HUES64 (cell line): Measurements from ENCODE around the gene CDH6.

Experiments used
- H3K27ac ChIP-seq: 2 replicates; pipeline ENCODE4 v1.7.0; 2013; ENCODE audit warnings: low read depth, low read length, inconsistent platforms
- H3K27me3 ChIP-seq: 2 replicates; pipeline ENCODE4 v1.6.1; 2013; ENCODE audit warnings: mild to moderate bottlenecking, low read length; ENCODE audit not compliant: insufficient read depth
- H3K36me3 ChIP-seq: 2 replicates; pipeline ENCODE4 v1.6.1; 2013; ENCODE audit warnings: mild to moderate bottlenecking, low read length; ENCODE audit not compliant: insufficient read depth
- H3K4me1 ChIP-seq: 2 replicates; pipeline ENCODE4 v1.6.1; 2013; ENCODE audit warnings: mild to moderate bottlenecking, low read length, moderate library complexity; ENCODE audit not compliant: insufficient read depth
- H3K4me3 ChIP-seq: 2 replicates; pipeline ENCODE4 v1.5.1; 2013; ENCODE audit warnings: mild to moderate bottlenecking, low read length, moderate library complexity
- H3K9ac ChIP-seq: 2 replicates; pipeline ENCODE4 v1.6.1; 2013; ENCODE audit warnings: mild to moderate bottlenecking, low read depth, low read length
- H3K9me3 ChIP-seq: 2 replicates; pipeline ENCODE4 v1.6.1; 2013; ENCODE audit warnings: low read depth, low read length; ENCODE audit not compliant: insufficient read depth
- WGBS: fragments of 150-250, 120-280 bp; methylation state at CpG from one replicate; pipeline ENCODE4 v1.1.7; 2013; ENCODE audit warnings: missing lambda C conversion rate; 5-methylcytosine and 5-hydroxymethylcytosine counted together

CDH6 gene

DNA sequence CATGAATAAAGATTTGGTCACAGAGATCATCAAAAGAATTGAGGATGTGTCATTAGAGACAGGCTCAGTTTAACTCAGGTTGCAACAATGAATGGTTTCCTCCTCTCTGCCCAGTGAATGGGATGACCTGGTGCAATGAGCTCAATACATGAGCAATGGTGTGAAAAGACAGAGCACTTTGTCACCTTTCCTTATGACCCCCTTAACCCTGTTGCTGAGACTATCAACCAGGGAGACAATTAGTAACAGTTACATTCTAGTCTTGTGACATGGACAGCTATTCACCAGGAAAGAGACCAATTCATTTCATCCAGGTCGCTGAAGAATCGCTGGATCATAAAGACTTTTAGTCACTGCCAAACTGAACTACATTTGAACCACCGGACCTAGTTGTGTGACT, 19.9 kb upstream of the CDH6 start:
- no peak overlapping the region for H3K9ac ChIP-seq
- no peak overlapping the region for H3K27ac ChIP-seq
- H3K4me3 ChIP-seq = no peak overlapping the region
- no peaks in the 10 kb centered on the region for H3K27me3 ChIP-seq
- H3K9me3 ChIP-seq = no peaks in the 10 kb centered on the region
- no peaks in the 10 kb centered on the region for H3K36me3 ChIP-seq
- 89% methylated on average over 3 of the region's 3 CpGs for WGBS
- H3K4me1 ChIP-seq = no peaks in the 10 kb centered on the region

DNA sequence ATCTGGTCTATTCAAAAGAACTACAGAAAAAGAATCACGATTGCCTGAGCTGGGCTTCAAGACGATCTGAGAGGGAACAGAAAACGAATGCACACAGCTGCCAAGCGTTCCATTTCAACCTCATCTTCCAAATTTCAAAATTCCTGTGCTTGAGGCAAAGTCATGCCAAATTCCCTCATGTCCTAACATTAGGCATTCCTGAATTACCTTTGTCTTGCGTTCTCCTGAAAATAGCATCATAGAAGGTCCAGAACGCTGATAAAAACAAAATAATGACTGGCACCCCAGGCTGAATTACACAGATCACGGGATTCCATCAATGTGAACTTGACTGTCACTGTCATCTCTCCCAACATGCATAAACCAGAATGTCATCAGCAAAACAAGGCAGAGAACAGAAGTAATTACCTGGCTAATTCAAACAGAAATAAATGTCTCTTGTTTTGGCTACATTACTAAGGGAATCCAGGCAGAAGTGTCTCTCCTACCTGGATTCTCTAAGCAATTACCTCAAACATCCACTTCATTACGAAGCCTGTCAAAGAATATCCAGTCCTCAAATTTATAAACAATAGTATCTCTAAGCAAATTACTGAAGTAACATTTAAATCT, 12.0 kb upstream of the CDH6 start:
- Histone ChIP-seq H3K4me3 (no peak overlapping the region), H3K27ac (no peak overlapping the region)

DNA sequence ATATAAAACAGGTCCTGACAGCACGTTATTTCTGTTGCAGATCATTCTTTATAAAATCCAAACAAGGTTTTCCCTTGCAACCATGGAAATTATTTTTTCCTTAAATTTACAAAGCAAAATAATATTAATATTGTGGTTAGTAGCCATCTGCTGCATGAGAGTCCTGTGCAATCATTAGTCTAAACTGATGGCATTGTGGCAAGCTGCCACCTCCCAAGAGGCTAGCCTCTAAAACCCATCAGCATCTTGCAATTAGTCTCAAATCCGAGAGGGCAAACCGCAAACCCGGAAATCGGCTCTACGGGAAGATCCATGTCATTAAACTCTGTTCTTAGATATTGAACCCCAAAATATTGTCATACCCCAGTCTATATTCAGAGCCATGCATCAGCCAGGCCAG, 11.3 kb upstream of the CDH6 start:
- H3K4me1 ChIP-seq = no peaks in the 10 kb centered on the region
- no peak overlapping the region for H3K27ac ChIP-seq
- no peak overlapping the region for H3K9ac ChIP-seq
- no peaks in the 10 kb centered on the region for H3K36me3 ChIP-seq
- WGBS = 94% methylated on average over 6 of the region's 6 CpGs
- H3K4me3 ChIP-seq = no peak overlapping the region
- H3K27me3 ChIP-seq = no peaks in the 10 kb centered on the region
- no peaks in the 10 kb centered on the region for H3K9me3 ChIP-seq

More for the DNA sequence above, 12.0 kb upstream of the CDH6 start:
- 93% methylated on average over 8 of the region's 8 CpGs for WGBS
- no peaks in the 10 kb centered on the region for H3K27me3 ChIP-seq
- H3K9me3 ChIP-seq = no peaks in the 10 kb centered on the region
- no peaks in the 10 kb centered on the region for H3K4me1 ChIP-seq
- no peaks in the 10 kb centered on the region for H3K36me3 ChIP-seq
- H3K9ac ChIP-seq = no peak overlapping the region

DNA sequence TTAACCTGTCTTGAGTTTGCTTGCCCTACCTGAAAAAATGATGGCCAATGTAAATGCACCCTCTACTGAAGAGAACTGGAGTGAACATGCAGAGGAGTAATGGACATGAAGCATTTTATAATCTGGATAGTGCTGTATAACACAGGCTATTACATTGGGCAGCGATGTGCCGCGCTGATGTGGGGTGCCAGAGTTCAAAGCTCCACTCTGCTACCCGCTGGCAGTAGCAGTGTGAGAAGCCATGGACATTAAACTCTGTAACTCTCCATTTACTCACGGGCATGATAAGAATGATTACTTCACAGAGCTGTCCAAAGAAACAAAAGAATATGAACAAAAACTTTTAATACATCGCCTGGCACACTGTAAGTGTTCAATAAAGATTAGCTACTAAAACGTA, 7.5 kb upstream of the CDH6 start:
- no peak overlapping the region for H3K4me3 ChIP-seq
- no peaks in the 10 kb centered on the region for H3K4me1 ChIP-seq
- H3K27ac ChIP-seq = no peak overlapping the region
- H3K9ac ChIP-seq = no peak overlapping the region
- H3K27me3 ChIP-seq = no peaks in the 10 kb centered on the region
- H3K36me3 ChIP-seq = no peaks in the 10 kb centered on the region
- WGBS = 92% methylated on average over 7 of the region's 7 CpGs
- no peaks in the 10 kb centered on the region for H3K9me3 ChIP-seq

DNA sequence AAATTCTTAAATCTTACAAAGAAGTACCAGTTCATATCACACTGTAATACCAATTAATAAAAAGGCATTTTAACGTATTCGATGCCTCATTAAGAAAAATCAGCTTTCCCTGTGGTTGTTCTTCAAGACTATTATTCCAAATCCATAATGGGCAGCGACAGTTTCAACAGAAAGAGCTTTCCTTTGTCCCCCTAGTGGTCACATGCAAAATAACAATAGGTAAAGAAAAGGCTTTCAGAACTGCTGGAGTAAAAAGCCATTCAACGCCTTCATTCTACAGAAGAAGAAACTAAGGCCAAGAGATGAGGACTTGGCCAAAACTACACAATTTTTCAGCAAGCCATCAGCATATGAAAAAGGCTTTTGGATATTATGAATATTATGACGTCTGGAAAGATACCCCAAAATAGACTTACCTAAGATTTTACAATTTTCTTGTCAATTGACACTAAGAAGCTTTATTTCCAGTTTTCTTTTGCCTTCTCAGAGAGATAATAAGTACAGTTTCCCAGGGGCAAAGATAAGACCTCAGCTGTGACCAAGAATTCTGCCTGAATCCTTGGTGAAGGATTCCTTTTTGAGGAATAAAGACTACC, 6.7 kb upstream of the CDH6 start:
- Histone ChIP-seq H3K27me3 (peaks cover 6% of the 10 kb centered on the region), H3K4me1 (no peaks in the 10 kb centered on the region), H3K27ac (no peak overlapping the region), H3K36me3 (no peaks in the 10 kb centered on the region), H3K9me3 (no peaks in the 10 kb centered on the region), H3K9ac (no peak overlapping the region), H3K4me3 (no peak overlapping the region)
- 35% methylated on average over 4 of the region's 5 CpGs for WGBS

DNA sequence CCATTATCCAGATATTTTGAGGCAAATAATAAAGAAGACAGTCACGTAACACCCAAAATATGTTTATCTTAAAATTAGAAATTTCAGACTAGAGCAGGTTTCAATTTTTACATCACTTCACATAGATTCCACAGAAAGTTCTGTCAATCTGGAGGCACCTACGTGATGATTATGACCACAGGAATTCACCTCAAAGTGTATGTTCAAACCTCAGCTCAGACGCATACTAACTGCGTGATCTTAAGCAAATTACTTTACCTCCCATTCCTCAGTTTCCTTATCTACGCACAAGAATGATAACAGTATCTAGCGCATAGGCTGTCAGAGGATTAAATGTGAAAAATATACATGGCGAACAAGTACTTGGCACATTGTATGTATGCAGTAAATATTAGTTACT, 5.9 kb upstream of the CDH6 start:
- WGBS = 67% methylated on average over 5 of the region's 7 CpGs
- Histone ChIP-seq H3K9ac (no peak overlapping the region), H3K27me3 (peaks cover 14% of the 10 kb centered on the region), H3K4me1 (peaks cover 5% of the 10 kb centered on the region; the same call in 1 of the 2 replicates), H3K36me3 (no peaks in the 10 kb centered on the region), H3K9me3 (no peaks in the 10 kb centered on the region), H3K27ac (no peak overlapping the region), H3K4me3 (no peak overlapping the region)

DNA sequence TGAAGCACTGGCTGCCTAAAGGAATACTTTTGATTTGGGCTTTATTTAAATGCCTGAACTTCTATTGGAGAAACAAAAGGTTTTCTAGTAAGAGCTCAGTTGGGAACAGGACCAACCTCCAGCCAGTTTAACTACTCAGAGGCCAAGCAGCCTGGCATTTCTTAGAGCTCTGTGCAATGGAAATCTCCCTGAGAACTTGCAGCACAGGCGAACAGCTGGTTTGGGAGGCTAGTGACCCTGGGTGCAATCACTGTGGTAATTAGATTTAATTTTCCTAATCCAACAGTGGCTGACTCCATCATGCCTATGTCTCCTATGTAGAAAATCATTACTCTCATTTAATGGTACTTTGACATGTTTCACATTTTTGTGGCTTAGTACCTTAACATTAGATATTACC, 1.0 kb upstream of the CDH6 start:
- Histone ChIP-seq H3K9me3 (no peaks in the 10 kb centered on the region), H3K27ac (no peak overlapping the region), H3K4me1 (peaks cover 27% of the 10 kb centered on the region), H3K36me3 (no peaks in the 10 kb centered on the region; the same call in 1 of the 2 replicates), H3K27me3 (peaks cover 49% of the 10 kb centered on the region), H3K9ac (no peak overlapping the region), H3K4me3 (no peak overlapping the region)
- WGBS = 92% methylated on average over 1 of the region's 1 CpG

DNA sequence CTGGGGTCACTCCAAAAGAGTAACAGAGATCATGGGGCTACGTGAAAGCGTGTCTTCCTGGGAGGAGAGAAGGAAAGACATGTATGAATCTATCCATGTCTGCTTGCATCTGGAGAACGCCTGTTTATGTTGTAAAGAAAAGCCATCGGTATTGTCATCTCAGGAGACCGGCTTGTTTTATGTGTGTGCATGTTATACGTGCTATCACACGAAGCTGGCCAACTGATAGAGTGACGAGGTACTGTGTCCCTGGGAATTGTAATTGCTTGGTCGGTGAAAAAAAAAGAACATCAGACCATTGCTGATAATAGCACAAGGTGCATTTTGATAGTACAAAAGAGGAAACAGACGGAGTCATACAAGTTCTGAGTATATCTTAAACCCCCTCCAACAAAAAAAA, 370 bp upstream of the CDH6 start:
- H3K4me1 ChIP-seq = peaks cover 27% of the 10 kb centered on the region
- H3K4me3 ChIP-seq = peak overlapping the region; percentile 72
- peaks cover 49% of the 10 kb centered on the region for H3K27me3 ChIP-seq
- no peaks in the 10 kb centered on the region; the same call in 1 of the 2 replicates for H3K36me3 ChIP-seq
- no peak overlapping the region for H3K9ac ChIP-seq
- no peak overlapping the region for H3K27ac ChIP-seq
- WGBS = 18% methylated on average over 9 of the region's 10 CpGs
- H3K9me3 ChIP-seq = no peaks in the 10 kb centered on the region

DNA sequence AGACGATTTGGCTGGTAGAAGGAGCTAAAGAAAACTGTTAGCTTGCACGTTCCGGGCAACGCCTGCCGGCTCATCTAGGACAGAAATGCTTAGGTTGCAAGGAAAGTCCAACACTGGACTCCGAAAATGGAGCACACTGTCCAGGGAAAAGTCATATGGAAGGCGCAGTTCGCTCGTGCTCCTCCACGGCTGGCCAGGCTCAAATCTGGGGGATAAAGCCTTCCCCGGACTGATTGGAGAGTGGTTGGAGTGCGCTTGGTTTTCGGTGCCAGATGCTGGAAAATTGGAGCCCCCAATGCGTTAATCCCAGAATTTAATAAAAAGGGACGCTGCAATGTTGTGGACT, 955 bp downstream of the CDH6 start:
- H3K36me3 ChIP-seq = peaks cover 5% of the 10 kb centered on the region; the same call in 1 of the 2 replicates
- H3K9ac ChIP-seq = peak overlapping the region; percentile 76
- H3K4me1 ChIP-seq = peaks cover 27% of the 10 kb centered on the region
- peak overlapping the region; percentile 72 for H3K4me3 ChIP-seq
- H3K27ac ChIP-seq = no peak overlapping the region
- no peaks in the 10 kb centered on the region for H3K9me3 ChIP-seq
- 5% methylated on average over 15 of the region's 15 CpGs for WGBS
- H3K27me3 ChIP-seq = peaks cover 49% of the 10 kb centered on the region

DNA sequence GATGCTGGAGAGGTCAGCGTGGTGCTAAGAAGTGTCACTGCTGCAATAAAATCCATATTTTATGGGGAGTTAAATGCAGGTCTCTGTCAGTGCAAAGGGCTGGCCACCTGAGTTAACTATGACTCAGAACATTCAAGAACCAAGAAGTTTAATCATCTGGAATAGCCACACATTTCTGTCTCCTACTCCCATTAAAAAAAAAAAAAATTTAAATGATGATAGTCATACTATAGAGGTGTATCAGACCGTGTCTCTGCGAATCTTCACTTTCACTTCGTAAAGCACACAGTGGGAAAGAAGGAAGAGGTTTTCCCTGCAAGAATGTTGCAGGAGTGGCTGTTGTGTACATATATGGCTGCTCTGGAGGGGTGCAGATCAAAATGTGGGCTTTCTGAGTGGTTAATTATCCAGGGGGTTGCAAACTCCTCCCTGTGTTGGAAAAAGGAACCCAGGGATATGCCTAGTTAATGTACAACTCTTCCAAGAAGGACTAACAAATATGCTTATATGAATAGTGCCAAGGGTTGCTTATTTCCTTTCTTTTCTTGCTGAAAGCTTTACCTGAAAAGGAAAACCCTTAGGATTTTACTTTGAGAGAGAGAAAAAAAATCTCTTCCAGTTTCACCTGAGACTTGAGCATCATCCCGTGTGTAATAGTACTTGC, 1.5 kb downstream of the CDH6 start:
- Histone ChIP-seq H3K9me3 (no peaks in the 10 kb centered on the region), H3K4me1 (peaks cover 27% of the 10 kb centered on the region), H3K9ac (peak overlapping the region; percentile 76; the same call in 1 of the 2 replicates), H3K4me3 (peak overlapping the region; percentile 72), H3K27me3 (peaks cover 49% of the 10 kb centered on the region), H3K27ac (no peak overlapping the region), H3K36me3 (peaks cover 5% of the 10 kb centered on the region; the same call in 1 of the 2 replicates)
- 43% methylated on average over 5 of the region's 5 CpGs for WGBS

DNA sequence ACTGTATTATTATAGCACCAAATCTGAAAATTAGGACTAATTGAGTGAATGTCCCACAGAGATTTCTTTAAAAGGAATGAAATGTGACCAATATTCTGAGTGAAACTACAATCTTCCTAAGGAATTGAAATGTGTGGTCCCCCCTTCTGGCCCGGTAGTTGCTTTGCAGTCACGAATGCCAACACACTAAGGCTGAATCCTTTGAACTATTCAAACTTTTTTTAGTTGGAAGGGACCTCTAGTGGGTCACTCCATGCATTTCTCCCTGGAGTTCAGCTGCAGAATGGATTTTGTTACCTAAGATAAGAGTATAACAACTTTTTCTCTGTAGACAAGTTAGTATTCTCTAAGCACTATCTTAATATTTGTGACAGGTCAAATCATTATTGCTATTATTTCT, 2.8 kb downstream of the CDH6 start:
- H3K9ac ChIP-seq = no peak overlapping the region
- H3K36me3 ChIP-seq = peaks cover 5% of the 10 kb centered on the region; the same call in 1 of the 2 replicates
- H3K4me3 ChIP-seq = peak overlapping the region; percentile 72; the same call in 1 of the 2 replicates
- no peak overlapping the region for H3K27ac ChIP-seq
- peaks cover 48% of the 10 kb centered on the region for H3K27me3 ChIP-seq
- no peaks in the 10 kb centered on the region for H3K9me3 ChIP-seq
- H3K4me1 ChIP-seq = peaks cover 27% of the 10 kb centered on the region
- WGBS = 21% methylated on average over 2 of the region's 2 CpGs
